AG09319 (cell line): ENCODE results near the gene SCN4A.
A peak's percentile ranks its signal among the peaks of the same experiment; 100 is the strongest.
"Not testable (repeated sequence)": the region's sequence is repeated elsewhere in the genome, so short reads cannot be mapped to it uniquely, and the experiment has no call there.

Experiments used
- DNase-seq: peaks from one replicate; pipeline ENCODE4 v3.0.0-alpha.2; 2010; ENCODE audit warnings: low read depth; ENCODE audit errors: extremely low read depth
- TF ChIP-seq, protein P1 (sequence below): IDR thresholded peaks from 2 replicates; pipeline ENCODE4 v1.5.1; 2011; ENCODE audit warnings: low read depth, mild to moderate bottlenecking, inconsistent platforms, low read length, moderate library complexity

SCN4A gene

DNA sequence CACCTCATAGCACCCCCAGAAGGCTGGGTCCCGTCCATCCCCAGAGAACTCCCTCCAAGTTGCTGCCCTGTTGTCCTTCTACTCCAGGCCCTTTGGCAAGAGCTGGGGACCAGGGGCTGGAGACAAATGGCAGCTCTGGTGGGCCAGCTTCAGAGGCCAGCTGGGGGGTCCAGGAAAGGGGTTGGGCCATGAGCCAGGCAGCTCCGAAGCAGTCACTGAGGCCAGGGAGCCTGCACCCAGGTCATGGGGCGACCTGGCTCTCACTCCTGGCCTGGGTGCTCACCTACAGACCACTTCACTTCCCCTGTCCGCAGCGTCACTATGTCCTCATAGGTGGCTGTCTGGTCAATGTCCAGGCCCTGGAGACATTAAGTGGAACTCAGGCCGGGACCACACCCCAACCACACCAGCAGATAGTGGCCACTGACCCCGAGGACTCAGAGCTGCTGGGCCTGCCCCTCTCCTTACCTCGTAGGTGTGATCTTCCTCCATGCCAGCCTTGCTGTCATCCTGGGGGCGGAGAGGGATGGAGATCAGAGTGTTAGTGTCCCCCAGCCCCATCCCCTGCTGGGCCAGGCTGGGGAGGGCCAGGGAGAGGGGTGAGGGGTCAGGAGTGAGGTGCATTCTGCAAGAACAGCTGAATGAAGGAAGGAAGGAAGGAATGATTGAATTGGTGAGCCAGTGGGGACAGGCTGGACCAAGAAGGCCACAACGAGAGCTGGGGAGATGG is 43.6 kb downstream of the SCN4A start:
- TF ChIP-seq, protein P1, sequence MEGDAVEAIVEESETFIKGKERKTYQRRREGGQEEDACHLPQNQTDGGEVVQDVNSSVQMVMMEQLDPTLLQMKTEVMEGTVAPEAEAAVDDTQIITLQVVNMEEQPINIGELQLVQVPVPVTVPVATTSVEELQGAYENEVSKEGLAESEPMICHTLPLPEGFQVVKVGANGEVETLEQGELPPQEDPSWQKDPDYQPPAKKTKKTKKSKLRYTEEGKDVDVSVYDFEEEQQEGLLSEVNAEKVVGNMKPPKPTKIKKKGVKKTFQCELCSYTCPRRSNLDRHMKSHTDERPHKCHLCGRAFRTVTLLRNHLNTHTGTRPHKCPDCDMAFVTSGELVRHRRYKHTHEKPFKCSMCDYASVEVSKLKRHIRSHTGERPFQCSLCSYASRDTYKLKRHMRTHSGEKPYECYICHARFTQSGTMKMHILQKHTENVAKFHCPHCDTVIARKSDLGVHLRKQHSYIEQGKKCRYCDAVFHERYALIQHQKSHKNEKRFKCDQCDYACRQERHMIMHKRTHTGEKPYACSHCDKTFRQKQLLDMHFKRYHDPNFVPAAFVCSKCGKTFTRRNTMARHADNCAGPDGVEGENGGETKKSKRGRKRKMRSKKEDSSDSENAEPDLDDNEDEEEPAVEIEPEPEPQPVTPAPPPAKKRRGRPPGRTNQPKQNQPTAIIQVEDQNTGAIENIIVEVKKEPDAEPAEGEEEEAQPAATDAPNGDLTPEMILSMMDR, result no peak
- no peak for DNase-seq

DNA sequence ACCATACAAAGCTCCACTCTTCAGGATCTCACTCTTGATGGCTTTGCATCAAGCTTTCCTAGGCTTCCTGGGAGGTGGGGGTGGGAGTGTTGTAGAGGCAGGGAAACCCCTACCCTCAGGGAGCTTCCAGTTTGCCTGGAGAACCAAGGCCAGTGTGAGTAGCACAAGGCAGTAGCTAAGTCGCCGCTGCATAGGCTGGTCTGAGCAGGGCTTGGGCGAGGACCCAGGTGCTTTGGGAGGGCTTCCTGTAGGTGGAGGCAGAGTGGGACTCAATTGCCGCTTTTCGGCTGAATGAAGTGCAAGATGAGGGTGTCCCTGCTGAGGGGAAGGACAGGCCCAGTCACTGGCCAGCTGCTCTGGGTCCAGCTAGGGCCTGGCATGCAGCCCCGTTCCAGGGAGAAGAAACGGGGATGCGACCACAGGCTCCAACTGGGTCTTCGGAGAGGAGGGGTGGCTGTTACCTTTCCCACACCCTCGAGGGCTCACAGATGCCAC is 44.5 kb downstream of the SCN4A start:
- TF ChIP-seq, protein P1, result no peak
- no peak for DNase-seq

DNA sequence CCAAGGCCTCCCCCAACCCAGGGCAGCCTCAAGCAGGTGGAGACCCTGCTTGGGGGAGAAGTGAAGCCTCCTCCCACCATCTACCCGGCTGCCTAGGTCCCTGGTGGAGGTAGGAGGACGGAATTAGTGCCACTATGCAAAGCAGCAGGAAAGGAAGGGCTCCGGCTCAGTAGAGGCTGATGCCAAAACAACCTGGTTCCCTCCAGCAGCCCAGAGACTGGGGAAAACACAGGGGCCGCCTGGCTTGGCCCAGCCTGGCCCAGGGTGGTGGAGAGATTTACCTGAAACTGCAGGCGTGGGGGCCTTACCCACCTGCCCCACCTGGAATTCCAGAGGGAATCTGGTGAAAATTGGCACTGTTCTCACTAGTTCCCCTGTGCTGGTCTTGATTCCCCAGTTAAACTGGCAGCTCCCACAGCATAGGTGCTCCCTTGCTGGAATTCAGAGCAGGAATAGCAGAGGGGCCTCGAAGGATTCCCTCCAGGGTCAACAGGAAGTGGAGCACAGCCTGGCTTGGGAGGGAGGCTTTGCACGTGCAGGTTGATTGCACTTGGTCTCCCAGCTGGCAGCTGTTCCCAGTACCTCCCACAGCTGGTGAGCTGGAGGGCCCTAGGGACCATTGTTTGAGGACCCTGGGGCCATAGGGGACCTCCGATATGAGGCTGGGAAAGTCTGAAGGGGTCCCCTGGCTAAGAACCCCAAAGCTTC is 45.1 kb downstream of the SCN4A start:
- DNase-seq, result no peak

DNA sequence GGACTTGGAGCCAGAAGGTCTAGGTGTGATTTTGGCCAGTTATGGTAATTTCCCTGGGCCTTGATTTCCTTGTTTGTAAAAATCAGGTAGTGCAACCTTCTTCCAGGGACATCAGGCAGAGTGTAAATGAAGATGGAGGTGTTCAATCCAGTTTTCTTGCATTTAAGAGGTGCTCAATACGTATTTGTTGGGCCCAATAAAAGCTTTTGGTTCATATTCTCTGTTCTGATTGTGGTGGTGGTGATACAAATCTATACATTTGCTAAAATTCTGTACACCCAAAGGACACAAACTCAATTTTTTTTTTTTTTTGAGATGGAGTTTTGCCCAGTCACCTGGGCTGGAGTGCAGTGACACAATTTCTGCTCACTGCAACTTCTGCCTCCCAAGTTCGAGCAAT is 46.6 kb downstream of the SCN4A start:
- DNase-seq, result no peak
- TF ChIP-seq, protein P1, result no peak

More for the DNA sequence above, 45.1 kb downstream of the SCN4A start:
- TF ChIP-seq, protein P1, result no peak

DNA sequence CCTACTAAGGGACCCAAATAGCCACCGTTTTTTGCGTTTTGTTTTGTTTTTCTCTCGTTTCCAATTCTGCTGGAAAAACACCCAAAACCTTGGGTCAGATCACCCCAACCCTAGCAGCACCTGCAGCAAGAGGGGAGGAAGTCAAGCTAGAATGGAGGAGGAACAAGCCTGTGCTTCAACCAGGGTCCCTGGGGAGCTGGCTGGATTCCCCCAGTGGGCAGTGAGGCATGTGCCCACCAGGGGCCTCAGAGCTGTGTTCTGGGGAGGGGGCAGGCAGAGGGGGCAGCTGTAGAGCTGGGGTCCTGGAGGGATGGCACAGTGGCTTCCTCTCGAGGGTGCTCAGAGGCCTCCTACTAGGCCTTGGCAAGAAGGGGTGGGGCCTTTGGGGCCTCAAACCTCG is 47.1 kb downstream of the SCN4A start:
- TF ChIP-seq, protein P1, result no peak
- DNase-seq, result no peak

- DNase-seq, result not testable (repeated sequence)
Measured at GRCh38 chr17:63922402-63922801, 50.3 kb downstream of the SCN4A start.

- not testable (repeated sequence) for DNase-seq
Measured at GRCh38 chr17:63920779-63921178, 51.9 kb downstream of the SCN4A start.

DNA sequence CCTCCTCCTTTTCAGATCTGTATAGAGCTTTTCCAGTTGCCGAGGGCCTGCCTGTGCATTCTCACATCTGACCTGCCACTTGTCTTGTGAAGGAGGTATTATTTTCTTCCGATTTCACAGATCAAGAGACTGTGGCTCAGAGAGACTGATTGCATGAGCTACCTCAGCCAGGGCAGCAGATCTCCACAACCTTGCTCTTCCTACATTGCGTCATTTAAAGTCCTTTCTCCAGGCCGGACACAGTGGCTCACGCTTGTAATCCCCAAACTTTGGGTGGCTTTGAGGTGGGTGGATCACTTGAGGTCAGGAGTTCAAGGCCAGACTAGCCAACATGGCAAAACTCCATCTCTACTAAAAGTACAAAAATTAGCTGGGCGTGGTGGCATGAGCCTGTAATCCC is 52.7 kb downstream of the SCN4A start:
- DNase-seq, result not testable (repeated sequence)

- TF ChIP-seq, protein P1, result peak; percentile 90
- no peak for DNase-seq
Measured at GRCh38 chr17:63919311-63919723, 53.4 kb downstream of the SCN4A start.

DNA sequence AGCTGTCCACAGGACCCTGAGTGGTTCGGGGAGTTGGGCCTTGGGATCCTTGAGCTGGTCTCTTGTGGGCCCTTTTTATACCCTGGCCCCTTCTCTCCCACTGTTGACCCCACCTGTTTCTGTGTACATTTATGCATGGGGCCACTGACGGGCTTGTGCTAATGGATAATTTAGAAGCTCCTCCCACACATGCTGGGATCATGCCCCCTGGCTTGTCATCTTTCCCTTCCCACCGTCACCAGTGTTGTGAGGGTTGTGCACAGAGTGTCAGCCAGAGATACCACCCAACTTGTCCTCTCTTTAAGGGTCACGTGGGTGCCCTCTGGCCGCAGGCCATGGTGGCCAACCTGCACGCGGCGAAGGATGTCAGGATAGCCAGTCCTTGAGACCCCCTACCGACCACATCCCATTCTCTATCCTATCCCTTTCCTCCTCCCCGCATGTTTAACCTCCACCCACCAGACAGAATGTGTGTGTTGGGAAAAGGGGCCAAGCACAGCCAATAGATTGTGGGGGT is 53.9 kb downstream of the SCN4A start, which contains the start of gene GH1:
GH1 (minus strand) TSS at position 51 of the 517 bp plus-strand sequence. CDS start 63 bp downstream, outside the sequence.
- DNase-seq, result not testable (repeated sequence)
